ENCODE results near the gene NUP54.

Gene NUP54

GRCh38 chr4:76090241-76090691 lies 57.9 kb downstream of the NUP54 start:
- peak; percentile 72 for DNase-seq (ENCODE audit: low read depth)
- TF ChIP-seq CTCF (conservative IDR thresholded peaks at IDR 0.05; ENCODE audit: low read length): no peak
- no peak overlapping the region for H3K4me3 ChIP-seq (ENCODE audit: low read length)

GRCh38 chr4:76088719-76089118 lies 59.5 kb downstream of the NUP54 start:
- no peak for TF ChIP-seq CTCF (conservative IDR thresholded peaks at IDR 0.05; ENCODE audit: low read length)
- DNase-seq (ENCODE audit: low read depth): no peak
- no peak overlapping the region for H3K4me3 ChIP-seq (ENCODE audit: low read length)

- H3K4me3 ChIP-seq (ENCODE audit: low read length): no peak overlapping the region
- TF ChIP-seq CTCF (conservative IDR thresholded peaks at IDR 0.05; ENCODE audit: low read length): peak; percentile 69
- peak; percentile 40 for DNase-seq (ENCODE audit: low read depth)
These were observed 61.0 kb downstream of the NUP54 start for GRCh38 chr4:76087007-76087769.

- no peak overlapping the region for H3K4me3 ChIP-seq (ENCODE audit: low read length)
These were observed 63.7 kb downstream of the NUP54 start for GRCh38 chr4:76084542-76084941.

GRCh38 chr4:76083386-76083988 lies 64.7 kb downstream of the NUP54 start:
- H3K4me3 ChIP-seq (ENCODE audit: low read length): no peak overlapping the region
- DNase-seq (ENCODE audit: low read depth): no peak
- TF ChIP-seq CTCF (conservative IDR thresholded peaks at IDR 0.05; ENCODE audit: low read length): no peak

More at GRCh38 chr4:76084542-76084941, 63.7 kb downstream of the NUP54 start:
- no peak for DNase-seq (ENCODE audit: low read depth)
- TF ChIP-seq CTCF (conservative IDR thresholded peaks at IDR 0.05; ENCODE audit: low read length): no peak

GRCh38 chr4:76078033-76078613 lies 70.1 kb downstream of the NUP54 start:
- no peak for TF ChIP-seq CTCF (conservative IDR thresholded peaks at IDR 0.05; ENCODE audit: low read length)
- no peak for DNase-seq (ENCODE audit: low read depth)
- H3K4me3 ChIP-seq (ENCODE audit: low read length): no peak overlapping the region

Measured in AG10803 (cell line).